HepG2 (cell line): ENCODE data around the gene CTAG1B. TPM values are rescaled to one million over a fixed set of nuclear protein-coding genes. Genes with fewer than 3 reads are reported as not detected.

ENCODE experiments used
- ATAC-seq: fragments of 200-7000 bp; cut with Tn5 transposase; 3 replicates; pipeline ENCODE4 v1.9.1; 2020; ENCODE audit warnings: mild to moderate bottlenecking, moderate library complexity
- BruUV-seq: library from RNA; stranded (reverse); fragments of 400-500 nt; replicated peaks from 2 replicates; lab custom pipeline; 2021; lab: Mats Ljungman, UMichigan
- CTCF ChIA-PET: fragments of 300-600 bp; formaldehyde crosslinking; extraction: SDS; loops from one replicate; lab custom pipeline; 2021; ENCODE audit warnings: low total read pairs, inconsistent platforms, low intra/inter-chr PET ratio; lab: Yijun Ruan, JAX
- POLR2A ChIA-PET: fragments of 350-600 bp; sonication (Branson Sonifier 250); formaldehyde crosslinking; loops from one replicate; lab custom pipeline; 2020; ENCODE audit warnings: antibody characterized with exemption, inconsistent platforms; lab: Yijun Ruan, JAX
- DNase-seq: peaks from one replicate; pipeline ENCODE4 v3.0.0-alpha.2; 2015; ENCODE audit warnings: low spot score
- FAIRE-seq: peaks from 3 replicates; lab custom pipeline; 2011; peaks lifted over from hg19 to GRCh38; lab: Jason Lieb, UNC
- H2AFZ ChIP-seq: one replicate; pipeline ENCODE4 v1.6.1; 2011; ENCODE audit warnings: low read length, inconsistent platforms
- H3K27ac ChIP-seq: fragments of 300-600 bp; 3 replicates; pipeline ENCODE4 v1.8.0; 2011; ENCODE audit warnings: mixed run types, mild to moderate bottlenecking, mixed read lengths, low read length, inconsistent platforms; ENCODE audit not compliant: insufficient read depth; ENCODE audit errors: extremely low read length
- H3K27me3 ChIP-seq, 2 experiments: fragments of 200-600 bp in 1 of 2; 2 replicates in 1 of 2; 3 replicates in 1 of 2; pipeline versions ENCODE4 v1.6.0 to v1.8.0; 2011; ENCODE audit warnings: low read length in 2 of 2, mild to moderate bottlenecking in 2 of 2, moderate library complexity in 2 of 2, inconsistent platforms in 1 of 2; ENCODE audit not compliant: insufficient read depth in 2 of 2, control insufficient read depth in 1 of 2
- H3K36me3 ChIP-seq, 2 experiments: fragments of 200-600 bp in 1 of 2; replicated peaks in 1 of 2; 2 replicates in 1 of 2; 3 replicates in 1 of 2; pipeline versions ENCODE4 v1.5.1 to v1.8.0; 2011; ENCODE audit warnings: low read length in 2 of 2, inconsistent platforms in 1 of 2; ENCODE audit not compliant: insufficient read depth in 2 of 2, control insufficient read depth in 1 of 2
- H3K4me1 ChIP-seq: 2 replicates; pipeline ENCODE4 v1.5.1; 2012; ENCODE audit warnings: low read length, inconsistent platforms; ENCODE audit not compliant: insufficient read depth
- H3K4me2 ChIP-seq: 2 replicates; pipeline ENCODE4 v1.6.0; 2011; ENCODE audit warnings: low read depth, low read length, inconsistent platforms
- H3K4me3 ChIP-seq, 3 experiments: fragments of 200-600 bp in 1 of 3; sonication (generic), shearing (Covaris generic) in 1 of 3; replicated peaks in 1 of 3; 2 replicates each; pipeline ENCODE4 v1.5.1; 2011 to 2016; ENCODE audit warnings: low read length in 3 of 3, inconsistent platforms in 2 of 3, low read depth in 2 of 3, mild to moderate bottlenecking in 2 of 3, control low read depth in 1 of 3, mixed read lengths in 1 of 3; ENCODE audit not compliant: insufficient read depth in 1 of 3
- H3K79me2 ChIP-seq: one replicate; pipeline ENCODE4 v1.6.1; 2011; ENCODE audit warnings: low read length, inconsistent platforms; ENCODE audit not compliant: insufficient read depth
- H3K9ac ChIP-seq: 2 replicates; pipeline ENCODE4 v1.6.0; 2011; ENCODE audit warnings: mild to moderate bottlenecking, low read depth, low read length, inconsistent platforms; ENCODE audit not compliant: insufficient read depth
- H3K9me3 ChIP-seq: 2 replicates; pipeline ENCODE4 v1.5.1; 2012; ENCODE audit warnings: mild to moderate bottlenecking, low read length
- H4K20me1 ChIP-seq: 2 replicates; pipeline ENCODE4 v1.6.0; 2011; ENCODE audit warnings: inconsistent platforms, mild to moderate bottlenecking, low read length, moderate library complexity; ENCODE audit not compliant: insufficient read depth
- EZH2 ChIP-seq: conservative IDR thresholded peaks from 2 replicates; pipeline ENCODE4 v1.6.1; 2012; ENCODE audit warnings: mild to moderate bottlenecking, low read depth, low read length, moderate library complexity
- HNF1A ChIP-seq, 2 experiments: sonication (generic) in 1 of 2; formaldehyde crosslinking in 1 of 2; IDR thresholded peaks; 2 replicates each; pipeline versions ENCODE4 v1.4.0 to v1.6.1; 2016 to 2020; ENCODE audit warnings: borderline replicate concordance in 1 of 2, low read depth in 1 of 2, mild to moderate bottlenecking in 1 of 2, missing genetic modification reagents in 1 of 2
- ISX ChIP-seq: sonication (generic); formaldehyde crosslinking; conservative IDR thresholded peaks from 2 replicates; pipeline ENCODE4 v1.5.0; 2020; ENCODE audit warnings: missing genetic modification reagents
- KDM2A ChIP-seq: sonication (generic); formaldehyde crosslinking; IDR thresholded peaks from 2 replicates; pipeline ENCODE4 v1.4.0; 2020; ENCODE audit warnings: low read depth, missing genetic modification reagents, borderline replicate concordance
- MBD4 ChIP-seq: IDR thresholded peaks from 2 replicates; pipeline ENCODE4 v1.6.1; 2012; ENCODE audit warnings: low read length, inconsistent platforms, borderline replicate concordance
- PHF8 ChIP-seq: sonication (generic); formaldehyde crosslinking; IDR thresholded peaks from 2 replicates; pipeline ENCODE4 v1.5.0; 2020; ENCODE audit warnings: missing genetic modification reagents
- POLR2A ChIP-seq, 2 experiments: IDR thresholded peaks; 2 replicates each; pipeline ENCODE4 v1.6.1; 2011; ENCODE audit warnings: low read depth in 2 of 2, low read length in 2 of 2, mild to moderate bottlenecking in 1 of 2, moderate library complexity in 1 of 2; ENCODE audit not compliant: insufficient read depth in 1 of 2
- PRPF4 ChIP-seq: fragments of 200-400 bp; formaldehyde crosslinking; IDR thresholded peaks from 2 replicates; pipeline ENCODE4 v1.6.1; 2016; ENCODE audit warnings: low read length, low read depth; ENCODE audit not compliant: poor library complexity, severe bottlenecking
- RCOR2 ChIP-seq: IDR thresholded peaks from 2 replicates; pipeline ENCODE4 v1.6.1; 2016; ENCODE audit warnings: missing biosample characterization, missing genetic modification reagents
- SRSF4 ChIP-seq: fragments of 200-400 bp; formaldehyde crosslinking; IDR thresholded peaks from one replicate; pipeline ENCODE4 v1.6.1; 2018; ENCODE audit warnings: mild to moderate bottlenecking, low read depth, low read length, moderate library complexity; ENCODE audit not compliant: poor library complexity, severe bottlenecking
- TOE1 ChIP-seq: sonication (generic); formaldehyde crosslinking; IDR thresholded peaks from 2 replicates; pipeline ENCODE4 v1.4.0; 2020; ENCODE audit warnings: mild to moderate bottlenecking, missing genetic modification reagents
- ZBTB2 ChIP-seq: sonication (generic); formaldehyde crosslinking; IDR thresholded peaks from 2 replicates; pipeline ENCODE4 v1.8.0; 2022; ENCODE audit warnings: low read depth, missing genetic modification reagents
- ZNF501 ChIP-seq: sonication (generic); formaldehyde crosslinking; IDR thresholded peaks from 2 replicates; pipeline ENCODE4 v1.5.1; 2020; ENCODE audit warnings: mild to moderate bottlenecking, moderate library complexity, missing genetic modification reagents
- ZNF703 ChIP-seq: sonication (generic); formaldehyde crosslinking; IDR thresholded peaks from 2 replicates; pipeline ENCODE4 v1.5.1; 2020; ENCODE audit warnings: missing genetic modification reagents, mild to moderate bottlenecking, moderate library complexity, borderline replicate concordance
- ZNF749 ChIP-seq: sonication (generic); formaldehyde crosslinking; IDR thresholded peaks from 2 replicates; pipeline ENCODE4 v1.8.0; 2022; ENCODE audit warnings: mild to moderate bottlenecking, missing genetic modification reagents, moderate library complexity, borderline replicate concordance
- ZXDC ChIP-seq: sonication (generic); formaldehyde crosslinking; IDR thresholded peaks from 2 replicates; pipeline ENCODE4 v1.5.0; 2020; ENCODE audit warnings: mild to moderate bottlenecking, missing genetic modification reagents
- WGBS: methylation state at CpG from one replicate; pipeline ENCODE4 v1.1.6; 2017; ENCODE audit warnings: low lambda C conversion rate; 5-methylcytosine and 5-hydroxymethylcytosine counted together
- in situ Hi-C: cut with HindIII; loops from 2 replicates; pipeline ENCODE4 v1.10.0; 2017; ENCODE audit warnings: low pct_unique_long_range_greater_than_20kb; ENCODE audit not compliant: extremely low pct_ligation_motif_present
- intact Hi-C: fragments of 100-400 bp; cut with micrococcal nuclease; formaldehyde crosslinking; loops from one replicate; pipeline ENCODE4 v1.10.0; 2022; ENCODE audit not compliant: unreplicated experiment
- polyA plus RNA-seq, 8 experiments: library from polyadenylated mRNA; depleted of rRNA in 3 of 8; stranded (reverse) in 7 of 8; unstranded in 1 of 8; fragments of >200 nt; fragmentation: Illumina TruSeq in 4 of 8; extraction: Trizol in 4 of 8; gene quantifications; 2 replicates each; pipeline versions ENCODE4 v1.2.1 to v1.2.3, GENCODE V29; 2011 to 2016; ENCODE audit warnings: low read depth in 4 of 8, missing spikeins in 1 of 8, mixed read lengths in 1 of 8; ENCODE audit not compliant: insufficient read depth in 1 of 8
- total RNA-seq, 5 experiments: library from RNA; depleted of rRNA; stranded (reverse); fragments of >200 nt; fragmentation: Illumina TruSeq; extraction: Trizol; gene quantifications; 2 replicates each; pipeline ENCODE4 v1.2.3, GENCODE V29; 2016; ENCODE audit warnings: low read depth in 1 of 5

CTAG1B gene
- total and polyA plus RNA-seq, 2 of the 13 experiments (the other 11 are each of a cell fraction or from before 2014, with no cell fraction given) = not detected

GRCh38 chrX:154655346-154655745 is 36.3 kb upstream of the CTAG1B start (continued):
- TF ChIP-seq PRPF4 = no peak

- intact Hi-C loops = no loop called here
- no TSS peak for BruUV-seq
- ChIA-PET POLR2A (no interaction called here), CTCF (no interaction called here)
- no peak for TF ChIP-seq TOE1 (CRISPR knock-in tag)
- no peak for TF ChIP-seq MBD4
- TF ChIP-seq HNF1A (IDR thresholded peaks at IDR 0.05; ENCODE audit: low read depth) = no peak
- TF ChIP-seq HNF1A (CRISPR knock-in tag; IDR thresholded peaks at IDR 0.05; ENCODE audit: borderline replicate concordance) = no peak
- no peak for TF ChIP-seq ZNF703 (CRISPR knock-in tag)
- no peak for TF ChIP-seq POLR2A (IDR thresholded peaks at IDR 0.05; ENCODE audit: insufficient read depth in 1 of 2, low read depth in 2 of 2, low read length in 2 of 2)
- no peak for TF ChIP-seq EZH2
- no peak for TF ChIP-seq ISX (CRISPR knock-in tag)
- TF ChIP-seq ZNF749 (CRISPR knock-in tag) = no peak
- TF ChIP-seq RCOR2 (CRISPR knock-in tag) = no peak
- no peak for TF ChIP-seq ZXDC (CRISPR knock-in tag)
- TF ChIP-seq ZNF501 = no peak
- no peak for TF ChIP-seq SRSF4
- no peak for TF ChIP-seq KDM2A (CRISPR knock-in tag)
- TF ChIP-seq PHF8 = no peak
- no peak for TF ChIP-seq ZBTB2 (CRISPR knock-in tag)
- ATAC-seq (no peak), DNase-seq (no peak), FAIRE-seq (no peak)
- Histone ChIP-seq H3K4me2 (no peak overlapping the region), H3K36me3 (no peaks in the 10 kb centered on the region), H3K27me3 (peaks cover under 1 to 2% of the 10 kb centered on the region in 2 experiments; a peak in 1 of 5 replicates), H2AFZ (no peak overlapping the region), H4K20me1 (no peaks in the 10 kb centered on the region), H3K79me2 (no peaks in the 10 kb centered on the region), H3K9me3 (no peaks in the 10 kb centered on the region), H3K4me3 (no peak overlapping the region), H3K4me1 (no peaks in the 10 kb centered on the region), H3K9ac (no peak overlapping the region), H3K27ac (no peak overlapping the region)
- WGBS = 80% methylated on average over 1 of the region's 15 CpGs
- in situ Hi-C loops = no loop called here
These were observed 35.8 kb upstream of the CTAG1B start for GRCh38 chrX:154654925-154655324.
